ENCODE results near the gene C18orf63. TPM values are rescaled to one million over a fixed set of nuclear protein-coding genes. Genes with fewer than 3 reads are reported as not detected.

The C18orf63 gene
- total RNA-seq, 2 experiments from 2014 or later: not detected

- BruUV-seq (replicated peaks): no TSS peak
- Histone ChIP-seq H3K4me3 (ENCODE audit: low read depth, low read length, poor library complexity, severe bottlenecking) (no peak overlapping the region), H2AFZ (ENCODE audit: low read length) (no peak overlapping the region)
These were observed 57.8 kb downstream of the C18orf63 start for GRCh38 chr18:74373428-74373827.

GRCh38 chr18:74375999-74376398, 60.4 kb downstream of the C18orf63 start:
- CTCF ChIA-PET (ENCODE audit: unreplicated experiment): no interaction called here
- intact Hi-C loops (cut with micrococcal nuclease; ENCODE audit: unreplicated experiment): no loop called here

More at GRCh38 chr18:74373428-74373827, 57.8 kb downstream of the C18orf63 start:
- Histone ChIP-seq H3K9me2 (ENCODE audit: insufficient read depth, low read length) (no peaks in the 10 kb centered on the region), H3K79me2 (ENCODE audit: insufficient read depth, low read depth, low read length) (no peaks in the 10 kb centered on the region), H3K4me2 (ENCODE audit: low read length) (no peak overlapping the region), H3K4me1 (ENCODE audit: insufficient read depth, low read length, poor library complexity, severe bottlenecking) (no peaks in the 10 kb centered on the region), H3K27ac (ENCODE audit: low read depth, low read length, poor library complexity, severe bottlenecking) (no peak overlapping the region), H3K36me3 (ENCODE audit: insufficient read depth, low read length) (no peaks in the 10 kb centered on the region), H4K20me1 (ENCODE audit: insufficient read depth, low read length) (no peaks in the 10 kb centered on the region), H3K9me3 (ENCODE audit: low read length) (no peaks in the 10 kb centered on the region)
- no peak for TF ChIP-seq EZH2phosphoT487 (IDR thresholded peaks at IDR 0.05; ENCODE audit: borderline replicate concordance, low read depth, low read length)
- TF ChIP-seq CTCF (conservative IDR thresholded peaks at IDR 0.05; ENCODE audit: low read length): no peak
- no peak for DNase-seq (ENCODE audit: low spot score)
- intact Hi-C loops (cut with micrococcal nuclease; ENCODE audit: unreplicated experiment): no loop called here
- CTCF ChIA-PET (ENCODE audit: unreplicated experiment): no interaction called here
- POLR2A ChIA-PET: interaction anchor here (0.5 to 0.6 kb wide), 2 partner anchors 86 to 276 kb away, joined by 3 read pairs; no protein-coding TSS in a partner anchor

More at GRCh38 chr18:74375999-74376398, 60.4 kb downstream of the C18orf63 start:
- no peak for TF ChIP-seq CTCF (conservative IDR thresholded peaks at IDR 0.05; ENCODE audit: low read length)
- TF ChIP-seq EZH2phosphoT487 (IDR thresholded peaks at IDR 0.05; ENCODE audit: borderline replicate concordance, low read depth, low read length): no peak
- POLR2A ChIA-PET: no interaction called here
- Histone ChIP-seq H3K79me2 (ENCODE audit: insufficient read depth, low read depth, low read length) (no peaks in the 10 kb centered on the region), H3K36me3 (ENCODE audit: insufficient read depth, low read length) (no peaks in the 10 kb centered on the region), H3K4me2 (ENCODE audit: low read length) (no peak overlapping the region), H3K4me1 (ENCODE audit: insufficient read depth, low read length, poor library complexity, severe bottlenecking) (no peaks in the 10 kb centered on the region), H3K4me3 (ENCODE audit: low read depth, low read length, poor library complexity, severe bottlenecking) (no peak overlapping the region), H3K27ac (ENCODE audit: low read depth, low read length, poor library complexity, severe bottlenecking) (no peak overlapping the region), H4K20me1 (ENCODE audit: insufficient read depth, low read length) (no peaks in the 10 kb centered on the region), H3K9me3 (ENCODE audit: low read length) (no peaks in the 10 kb centered on the region), H2AFZ (ENCODE audit: low read length) (no peak overlapping the region), H3K9me2 (ENCODE audit: insufficient read depth, low read length) (no peaks in the 10 kb centered on the region)
- DNase-seq (ENCODE audit: low spot score): no peak
- no TSS peak for BruUV-seq (replicated peaks)

Data from OCI-LY7 (cell line).